CD4-positive, alpha-beta T cell (primary cell): ENCODE results near the gene KRT39. TPM values are rescaled to one million over a fixed set of nuclear protein-coding genes. Genes with fewer than 3 reads are reported as not detected.

Experiments
- ATAC-seq: fragments of 200-7000 bp; cut with Tn5 transposase; one replicate; pipeline ENCODE4 v1.10.0; 2022; ENCODE audit warnings: mild to moderate bottlenecking; ENCODE audit not compliant: poor library complexity
- CTCF ChIA-PET: fragments of 350-600 bp; sonication (Branson Sonifier 250); formaldehyde crosslinking; loops from one replicate; lab custom pipeline; 2021; ENCODE audit warnings: antibody characterized with exemption, inconsistent platforms; lab: Charles Lee
- POLR2A ChIA-PET: fragments of 350-600 bp; sonication (Branson Sonifier 250); formaldehyde crosslinking; loops from one replicate; lab custom pipeline; 2021; ENCODE audit warnings: antibody characterized with exemption, inconsistent platforms; lab: Charles Lee
- DNase-seq, 14 experiments: peaks; one replicate each; pipeline ENCODE4 v3.0.0-alpha.2; 2013 to 2020; ENCODE audit warnings: mixed read lengths in 2 of 14
- H3K27ac ChIP-seq, 2 donors: one replicate each; pipeline versions ENCODE4 v1.5.1 to v1.7.0; 2013; ENCODE audit warnings: low read length in 2 of 2, low read depth in 1 of 2, mild to moderate bottlenecking in 1 of 2
- H3K27me3 ChIP-seq, 2 experiments: 1 replicate in 1 of 2; 2 replicates in 1 of 2; pipeline versions ENCODE4 v1.6.1 to v1.7.0; 2013; ENCODE audit warnings: low read length in 2 of 2, control low read depth in 1 of 2, mild to moderate bottlenecking in 1 of 2, moderate library complexity in 1 of 2; ENCODE audit not compliant: insufficient read depth in 2 of 2, control insufficient read depth in 1 of 2
- H3K36me3 ChIP-seq: one replicate; pipeline ENCODE4 v1.6.1; 2013; ENCODE audit warnings: low read length, control low read depth; ENCODE audit not compliant: insufficient read depth
- H3K4me1 ChIP-seq: one replicate; pipeline ENCODE4 v1.6.1; 2013; ENCODE audit warnings: low read length, control low read depth; ENCODE audit not compliant: insufficient read depth
- H3K4me3 ChIP-seq: one replicate; pipeline ENCODE4 v1.5.1; 2013; ENCODE audit warnings: mild to moderate bottlenecking, low read length, moderate library complexity
- H3K9me3 ChIP-seq, 2 experiments: 1 replicate in 1 of 2; 2 replicates in 1 of 2; pipeline versions ENCODE4 v1.6.1 to v1.7.0; 2013; ENCODE audit warnings: low read length in 2 of 2, mild to moderate bottlenecking in 2 of 2, control low read depth in 1 of 2, moderate library complexity in 1 of 2; ENCODE audit not compliant: control insufficient read depth in 1 of 2, insufficient read depth in 1 of 2
- H3K27ac Mint-ChIP-seq: one replicate; pipeline ENCODE4 v1.8.0; 2020; ENCODE audit warnings: mixed read lengths
- H3K27me3 Mint-ChIP-seq: one replicate; pipeline ENCODE4 v1.8.0; 2021; ENCODE audit warnings: mixed read lengths
- H3K36me3 Mint-ChIP-seq: one replicate; pipeline ENCODE4 v1.8.0; 2021; ENCODE audit warnings: low read depth, mixed read lengths
- H3K4me1 Mint-ChIP-seq: one replicate; pipeline ENCODE4 v1.8.0; 2021; ENCODE audit warnings: low read depth, mixed read lengths
- H3K4me3 Mint-ChIP-seq: one replicate; pipeline ENCODE4 v1.8.0; 2020; ENCODE audit warnings: mild to moderate bottlenecking, mixed read lengths
- H3K9me3 Mint-ChIP-seq: one replicate; pipeline ENCODE4 v1.8.0; 2020; ENCODE audit warnings: mixed read lengths
- intact Hi-C, 2 experiments: fragments of 100-400 bp; cut with DNase I in 1 of 2; cut with micrococcal nuclease in 1 of 2; formaldehyde crosslinking; loops; one replicate each; pipeline versions ENCODE4 v1.15.1 to v1.9.0; 2023 to 2025; cut with DNase I, micrococcal nuclease
- polyA plus RNA-seq, 2 donors: library from polyadenylated mRNA; unstranded; fragments of 120-200 nt; gene quantifications; one replicate each; pipeline ENCODE4 v1.2.1, GENCODE V29; 2013
- total RNA-seq, 174 experiments: library from RNA in 2 of 174; stranded (reverse) in 2 of 174; gene quantifications; one replicate each; pipeline ENCODE4 v1.2.3 and lab custom pipeline; 2021 to 2026
- TF ChIP-seq, protein P1 (sequence below): fragments of 200-600 bp; IDR thresholded peaks from one replicate; pipeline ENCODE4 v1.8.0; 2022; ENCODE audit warnings: antibody characterized with exemption, mild to moderate bottlenecking

Gene KRT39
- not detected for total RNA-seq
- polyA plus RNA-seq (2013, experiment 1 of 2): not detected
- 0.15 TPM for polyA plus RNA-seq (2013, experiment 2 of 2)
- 0 reads per million in 172 experiments for total RNA-seq (lab: John Stamatoyannopoulos, UW)

DNA sequence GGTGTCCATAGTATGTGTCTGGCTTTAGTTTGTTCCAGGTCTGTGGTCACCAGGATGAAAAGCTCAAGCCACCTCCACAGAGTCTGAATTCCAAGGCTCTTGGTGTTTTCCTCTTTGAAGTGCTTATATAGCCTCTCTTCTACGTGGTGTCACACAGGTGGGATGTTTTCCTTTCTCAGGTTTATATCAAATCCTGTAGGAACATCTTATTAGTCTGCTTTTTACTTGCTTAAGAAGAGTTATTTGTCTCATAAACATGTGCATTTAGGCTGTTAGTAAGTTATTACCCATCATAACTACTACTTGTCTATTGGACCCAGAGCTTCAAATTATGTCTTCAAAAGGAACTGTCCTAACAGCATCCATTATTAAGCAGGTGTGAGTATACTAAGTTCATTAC lies at the start of gene KRT39:
KRT39 (minus strand) TSS at position 101 of the 400 bp plus-strand sequence; CDS start at position 9, 92 bp downstream.
- H3K4me1 ChIP-seq: no peaks in the 10 kb centered on the region
- no peak within 1 kb of the TSS for H3K4me3 ChIP-seq
- H3K27me3 ChIP-seq: no peaks in the 10 kb centered on the region
- no peaks in the 10 kb centered on the region for H3K36me3 ChIP-seq
- CTCF ChIA-PET: interaction anchor here (1.0 to 1.4 kb wide), 2 partner anchors 10 to 355 kb away, joined by 3 read pairs; no protein-coding TSS in a partner anchor
- H3K9me3 Mint-ChIP-seq: no peaks in the 10 kb centered on the region
- DNase-seq: no peak
- no peak within 1 kb of the TSS for H3K4me3 Mint-ChIP-seq
- TF ChIP-seq, protein P1, sequence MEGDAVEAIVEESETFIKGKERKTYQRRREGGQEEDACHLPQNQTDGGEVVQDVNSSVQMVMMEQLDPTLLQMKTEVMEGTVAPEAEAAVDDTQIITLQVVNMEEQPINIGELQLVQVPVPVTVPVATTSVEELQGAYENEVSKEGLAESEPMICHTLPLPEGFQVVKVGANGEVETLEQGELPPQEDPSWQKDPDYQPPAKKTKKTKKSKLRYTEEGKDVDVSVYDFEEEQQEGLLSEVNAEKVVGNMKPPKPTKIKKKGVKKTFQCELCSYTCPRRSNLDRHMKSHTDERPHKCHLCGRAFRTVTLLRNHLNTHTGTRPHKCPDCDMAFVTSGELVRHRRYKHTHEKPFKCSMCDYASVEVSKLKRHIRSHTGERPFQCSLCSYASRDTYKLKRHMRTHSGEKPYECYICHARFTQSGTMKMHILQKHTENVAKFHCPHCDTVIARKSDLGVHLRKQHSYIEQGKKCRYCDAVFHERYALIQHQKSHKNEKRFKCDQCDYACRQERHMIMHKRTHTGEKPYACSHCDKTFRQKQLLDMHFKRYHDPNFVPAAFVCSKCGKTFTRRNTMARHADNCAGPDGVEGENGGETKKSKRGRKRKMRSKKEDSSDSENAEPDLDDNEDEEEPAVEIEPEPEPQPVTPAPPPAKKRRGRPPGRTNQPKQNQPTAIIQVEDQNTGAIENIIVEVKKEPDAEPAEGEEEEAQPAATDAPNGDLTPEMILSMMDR: no peak
- no peaks in the 10 kb centered on the region for H3K36me3 Mint-ChIP-seq
- POLR2A ChIA-PET: no interaction called here
- no peak within 1 kb of the TSS for H3K27ac ChIP-seq
- no peak for ATAC-seq
- intact Hi-C loops: no loop called here
- H3K27me3 Mint-ChIP-seq: peaks cover 50% of the 10 kb centered on the region
- H3K9me3 ChIP-seq: no peaks in the 10 kb centered on the region
- no peak within 1 kb of the TSS for H3K27ac Mint-ChIP-seq
- peaks cover 6% of the 10 kb centered on the region for H3K4me1 Mint-ChIP-seq

DNA sequence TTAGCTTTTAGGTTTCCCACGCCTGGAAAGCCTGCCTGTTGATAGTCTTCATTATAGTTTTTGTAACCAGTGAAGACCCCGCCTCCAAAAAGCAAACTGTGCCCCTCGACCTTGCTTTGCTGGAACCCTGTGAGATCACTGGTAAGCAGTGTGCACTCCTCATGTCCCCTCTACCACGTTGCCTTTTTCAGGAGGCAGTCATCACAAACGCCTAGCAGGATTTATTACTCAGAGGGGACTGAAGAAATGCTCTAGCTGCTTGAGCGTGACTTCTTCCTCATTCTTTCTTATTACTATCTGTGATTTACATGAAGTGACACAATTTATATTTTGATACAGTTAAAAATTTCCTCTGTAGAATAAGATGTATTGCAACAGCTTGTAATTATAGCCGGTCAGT lies 48.7 kb upstream of the KRT39 start:
- TF ChIP-seq, protein P1: no peak
- H3K36me3 Mint-ChIP-seq: no peaks in the 10 kb centered on the region
- Histone ChIP-seq H3K36me3 (no peaks in the 10 kb centered on the region), H3K27me3 (no peaks in the 10 kb centered on the region), H3K4me1 (no peaks in the 10 kb centered on the region), H3K9me3 (no peaks in the 10 kb centered on the region), H3K4me3 (no peak overlapping the region), H3K27ac (no peak overlapping the region)
- no peaks in the 10 kb centered on the region for H3K4me1 Mint-ChIP-seq
- peaks cover 4% of the 10 kb centered on the region for H3K27me3 Mint-ChIP-seq
- POLR2A ChIA-PET: interaction anchor here (0.7 kb wide), 1 partner anchor 11 kb away, joined by 3 read pairs; no protein-coding TSS in a partner anchor
- H3K27ac Mint-ChIP-seq: no peak overlapping the region
- H3K9me3 Mint-ChIP-seq: no peaks in the 10 kb centered on the region
- no peak for ATAC-seq
- CTCF ChIA-PET: no interaction called here
- DNase-seq: no peak
- intact Hi-C loops: loop anchor here in 1 of 2 experiments (1.0 kb wide), 1 partner anchor 40 kb away; the partner anchor contains the start of gene KRTAP2-2
- no peak overlapping the region for H3K4me3 Mint-ChIP-seq

DNA sequence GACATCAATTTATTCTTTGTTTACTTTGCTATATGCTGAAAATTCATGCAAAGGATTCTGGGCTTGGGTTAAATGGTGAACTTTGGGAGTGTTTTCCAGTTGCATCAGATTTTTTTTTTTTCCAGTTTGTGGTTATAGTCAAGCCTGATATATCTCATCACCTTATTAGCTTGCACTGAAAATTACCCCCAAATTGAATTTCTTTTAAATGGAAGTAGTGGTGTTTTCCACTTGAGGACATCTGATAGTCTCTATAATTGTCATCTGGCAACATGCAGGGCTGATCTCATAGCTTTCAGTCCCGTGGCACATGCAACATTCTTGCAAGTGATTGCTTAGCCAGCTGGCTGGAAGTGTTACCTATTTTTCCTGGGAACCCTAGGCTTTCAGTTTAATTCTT lies 46.9 kb upstream of the KRT39 start:
- TF ChIP-seq, protein P1: no peak
- H3K4me3 ChIP-seq: no peak overlapping the region
- no peaks in the 10 kb centered on the region for H3K9me3 Mint-ChIP-seq
- H3K36me3 Mint-ChIP-seq: no peaks in the 10 kb centered on the region
- no peak overlapping the region for H3K27ac Mint-ChIP-seq
- intact Hi-C loops: no loop called here
- H3K4me3 Mint-ChIP-seq: no peak overlapping the region
- DNase-seq (no peak), ATAC-seq (no peak)
- H3K27me3 ChIP-seq: no peaks in the 10 kb centered on the region
- no peaks in the 10 kb centered on the region for H3K36me3 ChIP-seq
- H3K4me1 Mint-ChIP-seq: no peaks in the 10 kb centered on the region
- H3K9me3 ChIP-seq: no peaks in the 10 kb centered on the region
- CTCF ChIA-PET: no interaction called here
- H3K4me1 ChIP-seq: no peaks in the 10 kb centered on the region
- peaks cover 4% of the 10 kb centered on the region for H3K27me3 Mint-ChIP-seq
- no peak overlapping the region for H3K27ac ChIP-seq
- POLR2A ChIA-PET: interaction anchor here (0.5 to 1.2 kb wide), 3 partner anchors 26 to 1727 kb away, joined by 3 read pairs; no protein-coding TSS in a partner anchor
